Activated CD8-positive, alpha-beta memory T cell treated with anti-CD3 and anti-CD28 coated beads, Interleukin-2, amount 50 U/mL, for 48 hours (primary cell): ENCODE results near the gene GPR12.

Experiments
- DNase-seq: peaks from one replicate; pipeline ENCODE4 v3.0.0-alpha.2; 2020

GPR12 gene, protein sequence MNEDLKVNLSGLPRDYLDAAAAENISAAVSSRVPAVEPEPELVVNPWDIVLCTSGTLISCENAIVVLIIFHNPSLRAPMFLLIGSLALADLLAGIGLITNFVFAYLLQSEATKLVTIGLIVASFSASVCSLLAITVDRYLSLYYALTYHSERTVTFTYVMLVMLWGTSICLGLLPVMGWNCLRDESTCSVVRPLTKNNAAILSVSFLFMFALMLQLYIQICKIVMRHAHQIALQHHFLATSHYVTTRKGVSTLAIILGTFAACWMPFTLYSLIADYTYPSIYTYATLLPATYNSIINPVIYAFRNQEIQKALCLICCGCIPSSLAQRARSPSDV

DNA sequence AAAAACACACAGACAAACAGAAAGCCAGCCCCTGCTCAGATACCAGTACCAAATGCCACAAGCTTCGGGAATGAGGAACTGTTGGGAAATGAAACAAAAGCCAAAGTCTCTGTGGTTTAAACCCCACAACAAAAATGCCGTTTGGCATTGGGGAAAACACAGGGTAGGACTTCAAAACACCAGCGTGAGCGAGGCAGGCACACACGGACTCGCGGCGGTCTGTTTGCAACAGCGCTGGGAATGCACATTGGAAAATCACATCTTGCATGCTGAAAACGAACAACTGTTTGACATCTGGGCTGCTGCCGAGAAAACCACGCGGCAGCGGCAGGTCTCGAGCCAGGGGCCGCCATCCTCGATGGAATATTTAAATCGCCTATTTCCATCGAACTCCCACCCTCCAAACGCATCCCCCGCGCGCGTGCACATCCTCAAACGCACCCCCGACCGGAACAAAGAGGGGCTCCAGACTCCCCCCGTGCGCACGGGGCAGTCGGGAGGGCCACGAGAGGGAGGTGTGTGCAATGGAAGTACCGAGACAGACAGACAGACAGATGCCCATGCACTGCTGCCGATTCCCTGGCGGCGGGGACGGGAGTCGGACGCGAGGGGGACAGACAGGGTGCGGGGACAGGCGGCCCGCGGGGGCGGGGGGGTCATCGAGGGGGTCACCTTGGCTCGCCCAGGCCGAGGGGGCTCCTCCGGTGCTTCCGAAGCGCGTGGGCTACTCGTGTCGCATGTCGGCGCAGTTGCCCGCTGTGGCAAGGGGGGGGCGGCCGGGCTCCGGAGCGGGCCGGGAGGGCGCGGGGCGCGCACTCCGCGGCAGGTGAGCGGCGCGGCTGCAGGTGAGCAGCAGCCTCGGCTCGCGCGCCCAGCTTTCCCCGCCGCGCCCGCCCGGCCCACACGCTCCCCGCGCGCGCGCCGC lies at the start of gene GPR12:
Gene GPR12, minus strand, starts transcription at position 880 of the 925 bp plus-strand sequence. CDS start 959 bp downstream, outside the sequence.
- DNase-seq = no peak

DNA sequence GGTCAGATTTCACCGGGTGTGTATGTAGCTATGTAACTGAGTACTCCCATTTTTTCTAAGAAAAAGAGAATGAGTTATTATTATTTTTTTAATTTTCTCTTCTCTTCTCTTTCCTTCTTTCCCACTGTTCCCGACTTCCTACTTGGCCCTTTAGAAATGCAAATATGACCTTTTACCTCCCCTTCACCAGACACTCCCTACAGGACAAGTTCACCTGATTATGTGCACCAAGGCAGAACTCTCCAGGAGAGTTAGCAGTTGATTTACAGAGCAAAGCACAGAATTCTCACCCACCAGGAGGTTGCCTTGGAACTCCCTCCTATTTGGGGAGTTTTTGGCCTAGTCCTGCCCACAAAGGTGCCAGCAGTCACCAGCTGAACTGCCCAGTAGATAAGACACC lies 49.5 kb upstream of the GPR12 start:
- DNase-seq = no peak

DNA sequence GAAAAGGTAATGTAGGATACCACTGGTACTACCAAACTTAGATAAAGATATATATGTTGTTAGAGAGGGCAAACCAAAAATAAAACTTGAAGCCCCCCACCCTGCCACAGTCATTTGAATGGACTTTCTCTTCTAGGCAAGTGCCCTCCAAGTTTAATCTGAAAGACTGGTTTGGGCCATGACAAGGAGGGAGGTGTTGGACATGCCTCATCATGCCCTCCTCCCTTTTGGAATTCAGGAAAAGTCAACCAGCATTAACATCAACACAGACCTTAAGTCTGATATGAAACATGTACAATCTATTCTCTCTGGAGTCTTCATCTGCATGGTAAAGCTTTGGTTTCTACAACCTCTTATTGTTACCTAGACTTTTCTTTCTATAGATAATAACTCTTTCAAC lies 46.3 kb upstream of the GPR12 start:
- no peak for DNase-seq

DNA sequence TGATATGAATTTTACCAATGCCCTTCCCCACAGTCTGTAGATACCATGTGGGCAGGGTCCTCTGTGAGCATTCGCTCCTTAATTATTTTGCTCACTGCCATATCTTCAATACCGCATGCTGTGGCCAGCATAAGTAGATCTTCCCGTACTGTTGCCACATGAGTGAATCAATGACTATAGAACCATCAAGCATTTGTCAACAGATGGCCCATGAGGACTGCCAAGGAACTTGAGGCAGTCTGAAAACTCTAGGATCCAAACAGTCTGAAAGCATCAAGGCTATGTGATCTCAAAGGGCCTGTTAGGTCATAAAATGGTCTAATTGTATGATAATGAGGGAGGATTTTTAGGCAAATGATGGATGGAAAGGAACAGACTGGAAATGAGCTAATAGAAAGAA lies 27.4 kb upstream of the GPR12 start:
- DNase-seq = no peak

DNA sequence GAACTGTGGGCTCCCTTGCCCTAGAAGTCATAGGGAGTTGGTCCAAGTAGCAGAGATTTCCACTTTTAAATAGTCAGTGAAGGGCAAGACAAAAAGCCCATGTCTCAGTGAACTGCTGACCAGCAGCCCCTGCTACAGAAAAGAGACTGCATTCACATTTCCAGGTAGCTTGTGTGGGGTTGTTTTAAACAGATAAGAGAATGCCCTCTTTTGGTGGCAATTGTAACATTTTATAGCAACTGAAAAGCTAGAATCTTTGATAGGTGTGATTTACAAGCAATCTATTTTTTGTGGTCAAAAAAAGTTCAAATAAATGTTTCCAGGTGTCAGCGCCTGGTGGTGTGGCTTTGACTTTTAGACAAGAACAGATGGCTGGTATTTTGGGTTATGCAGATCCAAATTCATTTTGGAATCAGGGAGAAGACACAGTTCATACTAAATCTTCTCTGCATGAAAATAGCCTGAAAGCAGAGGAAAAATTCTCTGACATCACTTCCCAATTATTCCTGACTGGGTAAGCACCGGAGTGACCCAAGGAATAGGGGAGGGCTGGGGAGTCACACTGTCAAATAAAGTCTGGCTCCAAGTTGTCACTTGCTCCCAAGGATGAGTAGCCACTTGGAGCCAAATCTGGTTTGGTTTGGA lies 26.2 kb upstream of the GPR12 start:
- no peak for DNase-seq

DNA sequence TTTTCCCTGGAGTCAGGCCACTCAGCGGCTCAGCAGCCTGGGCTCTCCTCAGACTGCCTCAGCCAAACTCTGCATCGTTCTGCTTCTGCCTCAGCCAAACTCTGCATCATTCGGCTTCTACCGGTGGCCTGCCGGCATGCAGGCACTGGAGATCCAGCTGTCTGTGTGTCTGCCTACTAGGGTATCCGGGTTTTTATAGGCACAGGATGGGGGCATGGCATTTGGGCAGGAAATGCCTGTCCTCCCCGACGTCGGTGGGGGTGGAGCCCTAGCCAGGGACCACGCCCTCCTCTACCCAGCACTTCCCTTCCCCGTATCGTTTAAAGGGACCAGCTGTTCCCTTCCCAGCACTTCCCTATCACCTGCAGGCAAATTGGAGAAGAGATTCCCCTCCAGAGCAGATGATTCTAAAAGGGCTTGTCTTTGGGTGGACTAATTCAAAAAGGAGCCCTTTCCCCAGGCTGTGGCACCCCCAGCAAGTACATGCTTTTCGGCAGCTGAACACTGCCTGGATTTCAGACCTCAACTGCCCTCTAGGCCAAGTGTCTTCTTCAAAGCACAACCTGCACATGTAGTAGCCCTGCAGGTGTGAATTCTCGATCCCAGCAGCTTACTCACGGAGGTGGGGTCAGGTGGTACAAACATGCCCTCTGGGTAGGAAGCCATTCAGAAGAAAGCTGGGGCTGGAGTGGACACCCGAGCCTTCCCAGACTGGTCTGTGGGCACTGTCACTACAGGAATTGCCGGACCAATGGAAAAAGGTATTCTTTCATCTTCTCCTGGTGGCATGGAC lies 25.4 kb upstream of the GPR12 start:
- DNase-seq = peak; percentile 61

DNA sequence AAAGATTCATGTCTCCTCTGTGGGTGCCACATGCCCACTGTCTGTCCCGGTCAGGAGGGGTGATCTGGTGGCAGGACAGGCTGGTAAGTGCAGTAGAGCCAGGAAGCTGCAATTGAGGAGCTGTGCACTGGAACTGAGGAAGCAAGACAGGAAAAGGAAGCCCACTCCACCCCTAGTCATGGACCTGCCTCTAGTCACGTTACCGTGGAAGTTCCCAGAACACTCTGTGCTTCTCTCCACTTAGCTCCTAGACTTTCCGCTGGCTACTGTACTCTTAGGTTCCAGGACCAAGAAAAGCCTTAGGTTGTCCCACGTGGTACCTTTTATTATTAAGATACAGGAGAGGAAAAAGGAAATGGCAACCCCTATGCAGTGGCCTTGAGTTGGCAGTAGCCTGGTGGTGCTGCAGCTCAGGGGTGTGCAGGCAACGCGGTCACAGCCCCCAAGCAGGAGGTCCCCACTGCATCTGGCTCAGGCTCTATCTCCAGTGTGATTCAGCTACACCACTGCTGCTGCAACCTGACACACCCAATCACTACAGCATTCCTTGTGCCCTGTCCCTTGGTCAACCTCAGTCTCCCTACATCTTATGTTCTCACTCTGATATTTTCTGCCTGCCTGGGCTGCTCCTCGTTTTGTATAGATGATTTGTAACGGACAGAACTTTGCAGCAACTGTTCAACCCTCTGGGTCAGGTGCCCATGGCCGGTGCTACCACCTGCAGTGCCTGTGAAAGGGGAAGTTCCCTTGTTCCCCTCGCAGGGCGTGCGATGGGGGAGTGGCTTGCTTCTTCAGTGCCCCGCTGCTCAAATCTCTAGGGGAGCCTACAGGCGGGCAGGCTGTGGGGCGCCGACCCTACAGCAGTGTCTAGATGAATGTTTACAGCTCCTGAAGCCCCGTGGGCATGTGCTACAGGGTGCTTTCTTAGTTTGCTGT lies 24.4 kb upstream of the GPR12 start:
- DNase-seq = no peak

DNA sequence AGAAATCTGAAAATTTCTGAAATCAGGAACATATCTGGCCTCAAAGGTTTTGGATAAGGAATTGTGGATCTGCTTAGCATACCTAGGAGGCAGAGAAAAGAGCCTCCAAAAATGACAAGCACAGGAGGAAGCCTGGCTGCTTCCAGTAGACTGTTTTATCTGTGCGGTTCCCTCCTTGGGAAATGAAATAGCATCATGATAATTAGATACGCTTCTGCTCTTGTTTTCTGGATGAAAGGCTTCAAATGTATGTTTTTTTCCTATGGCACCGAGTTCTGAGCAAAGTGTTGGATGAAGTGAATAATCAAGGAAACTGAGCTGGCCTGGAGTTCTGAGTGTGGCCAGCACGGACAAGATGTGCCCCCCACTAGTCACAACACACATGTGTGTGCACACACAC lies 19.8 kb upstream of the GPR12 start:
- DNase-seq = no peak

DNA sequence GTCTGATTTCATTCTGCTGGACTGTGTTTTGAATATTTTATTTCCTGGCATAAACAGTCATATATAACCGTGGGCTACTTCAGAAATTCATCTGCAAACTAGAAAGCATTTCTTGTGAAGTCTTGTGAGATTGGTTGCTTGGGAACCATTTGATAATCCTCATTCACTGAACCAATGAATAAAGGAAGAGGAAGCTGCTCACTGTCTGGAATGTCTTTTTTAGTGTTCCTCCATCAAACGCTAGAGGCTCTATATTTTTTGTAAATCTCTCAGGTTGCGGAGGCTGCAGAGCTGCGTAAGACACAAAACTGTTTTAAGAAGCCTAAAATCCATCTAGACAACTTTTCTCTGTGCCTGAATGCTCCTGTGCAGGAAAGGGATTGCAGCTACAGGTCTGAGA lies 18.7 kb upstream of the GPR12 start:
- no peak for DNase-seq

DNA sequence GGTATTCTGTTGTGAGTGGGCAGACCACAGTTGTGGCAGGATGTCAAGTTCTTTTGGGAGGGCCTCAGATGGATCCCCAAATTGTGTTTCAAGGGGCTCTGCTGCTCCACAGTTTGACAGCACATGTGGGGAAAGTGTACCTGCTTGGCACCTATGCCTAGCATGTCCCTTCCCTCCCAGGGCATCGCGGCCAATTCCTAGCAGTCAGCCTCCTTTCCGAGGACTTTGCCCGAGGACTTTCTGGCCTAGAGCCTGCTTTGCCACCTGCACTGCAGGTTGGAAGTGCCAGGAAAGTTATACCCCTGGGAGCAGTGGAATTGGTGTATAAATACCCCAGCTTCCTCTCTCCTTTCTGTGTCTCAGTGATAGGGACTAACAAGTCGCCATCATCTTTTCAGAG lies 11.9 kb upstream of the GPR12 start:
- no peak for DNase-seq

DNA sequence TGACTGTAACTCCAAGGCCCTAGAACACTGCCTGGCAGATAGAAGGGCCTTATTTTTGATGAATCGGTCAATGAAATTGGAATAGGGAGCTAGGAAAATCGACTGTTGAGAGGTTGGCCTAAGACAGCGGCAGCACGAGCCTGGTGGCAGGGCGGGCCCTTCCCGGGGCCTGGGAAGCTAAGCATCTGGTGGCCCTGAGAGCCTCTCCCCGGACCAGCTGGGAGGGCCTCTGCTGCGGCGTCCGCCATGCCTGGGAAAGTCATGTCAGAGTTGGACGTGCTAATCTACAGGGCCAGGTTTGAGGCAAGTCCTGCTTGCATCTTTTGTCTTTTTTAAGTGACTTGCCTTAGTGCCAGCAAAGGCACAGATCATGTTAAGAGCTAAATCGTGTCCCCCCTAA lies 11.2 kb upstream of the GPR12 start:
- DNase-seq = no peak

DNA sequence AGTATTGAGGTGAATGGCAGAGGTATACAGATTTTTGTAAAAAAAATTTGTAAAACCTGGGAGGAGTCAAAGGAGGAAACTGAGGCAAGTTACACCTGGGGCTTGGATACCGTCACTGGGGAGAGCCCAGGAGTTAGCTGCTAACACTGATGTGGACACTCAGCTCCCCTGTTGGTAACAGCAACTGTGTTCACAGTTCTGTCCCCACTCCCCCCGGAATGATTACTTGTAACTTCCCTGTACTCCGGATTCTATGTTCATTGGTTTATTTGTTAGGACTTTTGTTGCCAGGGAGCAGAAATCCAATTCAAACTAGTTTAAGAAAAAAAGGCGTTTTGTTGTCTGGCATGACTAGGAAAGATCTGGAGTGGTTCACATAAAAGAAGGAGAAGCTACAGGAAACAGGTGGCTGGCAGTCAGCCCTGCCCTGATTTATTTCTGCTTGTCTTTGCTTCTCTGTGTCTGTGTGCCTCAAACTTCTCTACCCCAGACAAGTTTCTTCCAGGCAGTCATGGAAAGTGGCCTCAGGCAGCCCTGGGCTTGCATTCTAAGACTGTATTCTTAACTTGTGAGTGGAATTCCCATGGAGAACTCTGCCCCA lies 2.3 kb upstream of the GPR12 start:
- DNase-seq = no peak

DNA sequence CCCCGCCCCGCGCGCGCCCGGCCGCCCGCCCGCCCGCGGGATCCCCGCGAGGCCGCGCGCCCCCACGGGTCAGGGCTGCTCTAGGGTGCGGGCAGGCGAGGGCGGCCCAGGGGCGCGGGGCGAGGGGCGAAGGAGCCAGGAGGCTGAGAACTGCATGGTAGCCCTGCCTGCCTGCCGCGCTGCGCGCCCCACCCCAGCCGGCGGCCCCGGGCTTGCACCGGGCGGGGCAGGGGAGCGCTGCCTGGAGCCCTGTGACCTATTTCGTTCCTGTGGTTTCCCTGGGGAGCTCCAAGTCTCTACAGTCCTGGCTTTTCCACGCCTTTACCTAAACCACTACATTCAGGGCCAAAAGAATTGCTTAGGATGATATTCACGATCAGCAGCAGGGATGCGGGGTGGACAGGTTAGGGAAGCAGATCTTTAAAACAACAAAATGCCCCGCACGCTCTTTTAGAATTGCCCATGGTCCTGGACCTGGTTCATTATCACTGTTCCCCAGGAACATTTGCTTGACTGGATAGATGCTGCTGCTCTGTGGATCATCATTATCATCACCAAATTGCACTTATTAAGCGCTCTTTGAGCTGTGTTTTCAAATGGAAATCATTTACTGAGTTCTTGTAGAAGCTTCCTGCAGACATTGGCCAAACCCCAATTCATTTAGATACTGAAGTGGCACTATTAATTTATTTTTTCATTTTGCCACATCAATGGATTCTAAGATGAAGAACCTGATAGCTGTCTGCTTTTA lies 421 bp upstream of the GPR12 start:
- DNase-seq = no peak

DNA sequence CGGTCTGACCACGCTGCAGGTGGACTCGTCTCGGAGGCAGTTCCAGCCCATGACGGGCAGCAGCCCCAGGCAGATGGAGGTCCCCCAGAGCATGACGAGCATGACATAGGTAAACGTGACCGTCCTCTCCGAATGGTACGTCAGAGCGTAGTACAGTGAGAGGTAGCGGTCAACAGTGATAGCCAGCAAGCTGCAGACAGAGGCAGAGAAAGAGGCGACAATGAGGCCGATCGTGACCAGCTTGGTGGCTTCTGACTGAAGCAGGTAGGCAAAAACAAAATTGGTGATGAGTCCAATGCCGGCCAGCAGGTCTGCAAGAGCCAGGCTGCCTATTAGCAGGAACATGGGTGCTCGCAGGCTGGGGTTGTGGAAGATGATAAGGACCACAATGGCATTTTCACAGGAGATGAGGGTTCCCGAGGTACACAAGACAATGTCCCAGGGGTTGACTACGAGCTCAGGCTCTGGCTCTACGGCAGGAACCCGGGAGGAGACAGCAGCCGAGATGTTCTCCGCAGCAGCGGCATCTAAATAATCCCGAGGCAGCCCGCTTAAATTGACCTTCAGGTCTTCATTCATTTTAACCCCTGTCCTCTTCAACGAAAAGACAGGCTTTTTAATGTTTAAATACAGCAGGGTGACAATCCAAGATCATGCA lies 1.2 kb downstream of the GPR12 start:
- DNase-seq = no peak

DNA sequence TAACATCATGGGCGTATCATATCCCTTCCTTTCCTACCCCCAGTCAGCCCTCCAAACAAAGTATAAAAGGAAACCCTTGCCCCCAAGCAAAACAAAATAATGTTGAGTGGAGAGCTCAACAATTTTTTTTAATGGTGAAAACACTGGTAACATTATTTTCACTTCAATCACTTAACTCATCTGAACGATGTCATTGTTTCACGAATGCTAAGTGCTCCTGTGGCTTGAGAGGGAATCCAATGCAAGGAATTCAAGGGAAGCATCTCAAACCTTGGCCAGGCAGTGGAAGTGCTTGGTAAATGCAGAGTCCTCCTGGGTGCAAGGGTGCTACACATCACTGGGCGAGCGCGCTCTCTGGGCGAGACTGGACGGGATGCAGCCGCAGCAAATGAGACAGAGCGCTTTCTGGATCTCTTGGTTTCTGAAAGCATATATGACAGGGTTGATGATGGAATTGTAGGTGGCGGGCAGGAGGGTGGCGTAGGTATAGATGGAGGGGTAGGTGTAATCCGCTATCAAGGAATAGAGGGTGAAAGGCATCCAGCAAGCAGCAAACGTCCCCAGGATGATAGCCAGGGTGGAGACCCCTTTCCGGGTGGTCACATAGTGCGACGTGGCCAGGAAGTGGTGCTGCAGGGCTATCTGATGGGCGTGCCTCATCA lies 2.0 kb downstream of the GPR12 start:
- no peak for DNase-seq

DNA sequence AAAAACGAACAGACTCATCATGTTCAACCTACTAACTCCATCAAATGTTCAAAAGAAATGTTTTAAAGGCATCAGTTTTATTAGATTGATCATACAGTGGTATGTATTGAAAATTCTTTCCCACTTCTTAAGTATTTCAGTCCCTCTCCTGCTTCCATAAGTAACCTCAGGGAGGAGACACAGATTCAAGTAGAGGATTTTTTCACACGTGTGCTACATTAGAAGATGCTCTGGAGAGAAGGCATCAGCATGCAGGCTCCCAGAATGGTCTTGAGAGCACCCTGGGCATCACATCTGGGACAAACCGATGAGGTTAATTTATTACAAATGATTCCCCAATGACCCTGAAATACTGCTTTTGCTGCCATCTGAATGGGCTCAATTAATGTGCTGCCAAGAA lies 3.6 kb downstream of the GPR12 start:
- no peak for DNase-seq

DNA sequence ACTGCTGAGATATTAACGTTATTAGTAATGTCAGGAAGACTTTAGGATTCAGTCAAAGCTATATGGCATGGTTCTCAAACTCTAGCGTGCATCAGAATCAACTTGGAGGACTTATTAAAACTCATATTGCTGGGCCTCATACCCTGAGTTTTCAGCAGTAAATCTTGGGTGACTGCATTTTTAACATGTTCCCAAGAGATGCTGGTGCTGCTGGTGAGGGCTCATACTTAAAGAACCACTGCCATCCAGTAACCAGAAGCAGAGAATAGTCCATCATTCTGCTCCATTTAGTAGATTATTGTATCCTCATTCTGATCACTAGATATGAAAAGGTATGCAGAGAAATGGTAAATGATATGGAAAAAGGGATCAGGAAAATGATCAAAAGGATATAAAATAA lies 7.9 kb downstream of the GPR12 start:
- no peak for DNase-seq

DNA sequence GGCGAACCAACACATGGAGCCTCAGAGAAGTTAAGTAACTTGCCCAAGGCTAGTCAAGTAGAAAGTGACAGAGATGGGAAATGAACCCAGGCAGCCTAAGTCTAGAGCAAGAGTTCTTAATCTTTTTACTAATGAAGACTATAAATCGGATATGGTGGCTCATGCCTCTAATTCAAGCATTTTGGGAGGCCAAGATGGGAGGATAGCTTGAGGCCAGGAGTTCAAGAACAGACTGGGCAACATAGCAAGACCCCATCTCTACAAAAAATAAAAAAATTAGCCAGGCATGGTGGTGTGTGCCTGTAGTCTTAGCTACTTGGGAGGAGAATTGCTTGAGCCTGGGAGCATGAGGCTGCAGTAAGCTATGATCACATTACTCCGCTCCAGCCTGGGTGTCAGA lies 10.7 kb downstream of the GPR12 start:
- DNase-seq = no peak

DNA sequence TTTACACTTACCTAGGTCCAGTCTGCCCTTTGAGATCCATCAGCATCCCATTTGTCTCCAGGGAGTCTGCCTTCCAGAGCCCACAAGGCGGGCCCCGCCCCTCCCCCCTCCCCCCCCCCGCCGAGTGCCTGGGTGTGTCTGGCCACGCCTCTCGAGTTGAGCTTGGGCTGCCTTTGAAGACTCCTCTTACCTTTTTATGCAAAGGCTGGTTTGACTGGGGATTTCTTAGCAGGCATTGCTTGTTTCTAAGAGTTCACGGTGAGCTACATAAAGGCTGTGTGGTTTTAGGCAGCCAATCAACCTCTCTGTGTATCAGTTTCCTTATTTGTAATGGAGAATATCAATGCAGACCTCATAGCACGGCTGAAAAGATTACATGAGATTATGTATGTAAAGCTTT lies 11.3 kb downstream of the GPR12 start:
- DNase-seq = no peak
